ENCODE data around the gene AIDA. TPM values are rescaled to one million over a fixed set of nuclear protein-coding genes. Genes with fewer than 3 reads are reported as not detected.
A peak's percentile ranks its signal among the peaks of the same experiment; 100 is the strongest.
"Not testable (repeated sequence)": the region's sequence is repeated elsewhere in the genome, so short reads cannot be mapped to it uniquely, and the experiment has no call there.

The AIDA gene
- total RNA-seq, 2 donors from 2014 or later: 52.9 to 75.8 TPM

DNA sequence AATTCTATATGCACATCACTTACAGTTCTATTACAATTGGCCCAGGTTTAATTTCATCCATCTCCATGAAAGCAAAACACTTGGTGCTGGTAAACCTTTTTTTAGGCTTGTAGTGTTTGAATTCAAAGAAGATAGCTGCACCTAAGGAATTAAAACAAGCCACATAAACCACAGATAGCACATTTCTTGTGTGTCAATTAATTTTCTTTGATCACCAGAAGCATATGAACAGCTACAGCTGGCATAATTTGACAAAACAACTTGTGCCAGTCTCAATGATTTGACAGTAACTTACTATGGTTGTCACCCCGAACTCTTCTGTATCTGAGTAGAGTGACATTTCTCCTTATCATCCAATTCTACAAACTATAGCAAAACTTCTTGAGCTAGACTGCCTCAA lies 42.2 kb downstream of the AIDA start:
- Mint-ChIP-seq H3K27ac (peak overlapping the region in 1 of 2 donors; percentile 57), H3K36me3 (peaks cover 11 to 47% of the 10 kb centered on the region in 2 donors)

DNA sequence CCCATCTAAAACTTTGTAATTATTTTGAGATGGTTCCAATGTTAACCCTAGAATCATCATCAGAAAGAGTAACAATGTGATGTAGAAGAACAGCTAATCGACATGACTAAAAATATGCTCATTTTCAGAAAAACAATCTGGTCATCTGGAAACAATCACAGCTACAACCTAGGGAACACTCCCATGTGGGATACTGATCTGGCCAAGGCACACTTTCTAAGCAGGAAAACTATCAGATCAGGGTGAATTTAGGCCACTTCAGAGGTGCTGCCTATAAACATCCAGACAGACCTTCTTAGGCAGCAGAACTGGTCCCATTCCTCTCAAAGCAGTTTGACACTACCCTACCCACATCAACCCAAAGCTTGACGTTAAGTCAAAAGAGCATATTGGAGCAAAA lies 43.2 kb downstream of the AIDA start:
- H3K9me3 Mint-ChIP-seq; ATAC-seq; H3K27ac Mint-ChIP-seq; DNase-seq (ENCODE audit: low spot score in 2 of 2): not testable (repeated sequence)
- peaks cover 11 to 45% of the 10 kb centered on the region in 2 donors for H3K36me3 Mint-ChIP-seq

More for the DNA sequence above, 42.2 kb downstream of the AIDA start:
- H3K9me3 Mint-ChIP-seq: no peaks in the 10 kb centered on the region
- no peak for ATAC-seq
- DNase-seq (ENCODE audit: low spot score in 2 of 2): no peak

GRCh38 chr1:222668184-222668583 lies 44.1 kb downstream of the AIDA start:
- peaks cover 11 to 44% of the 10 kb centered on the region in 2 donors for H3K36me3 Mint-ChIP-seq
- not testable (repeated sequence) for ATAC-seq; DNase-seq (ENCODE audit: low spot score in 2 of 2); H3K9me3 Mint-ChIP-seq; H3K27ac Mint-ChIP-seq

- H3K27ac Mint-ChIP-seq: no peak overlapping the region
- H3K36me3 Mint-ChIP-seq: peaks cover 18 to 37% of the 10 kb centered on the region in 2 donors
- ATAC-seq (no peak), DNase-seq (ENCODE audit: low spot score in 2 of 2) (no peak)
- no peaks in the 10 kb centered on the region for H3K9me3 Mint-ChIP-seq
Measured at GRCh38 chr1:222665964-222666363, 46.3 kb downstream of the AIDA start.

GRCh38 chr1:222663431-222663934 lies 48.8 kb downstream of the AIDA start:
- no peaks in the 10 kb centered on the region for H3K9me3 Mint-ChIP-seq
- H3K36me3 Mint-ChIP-seq: peaks cover 18 to 38% of the 10 kb centered on the region in 2 donors
- H3K27ac Mint-ChIP-seq: no peak overlapping the region
- DNase-seq (ENCODE audit: low spot score in 2 of 2) (no peak), ATAC-seq (no peak)

DNA sequence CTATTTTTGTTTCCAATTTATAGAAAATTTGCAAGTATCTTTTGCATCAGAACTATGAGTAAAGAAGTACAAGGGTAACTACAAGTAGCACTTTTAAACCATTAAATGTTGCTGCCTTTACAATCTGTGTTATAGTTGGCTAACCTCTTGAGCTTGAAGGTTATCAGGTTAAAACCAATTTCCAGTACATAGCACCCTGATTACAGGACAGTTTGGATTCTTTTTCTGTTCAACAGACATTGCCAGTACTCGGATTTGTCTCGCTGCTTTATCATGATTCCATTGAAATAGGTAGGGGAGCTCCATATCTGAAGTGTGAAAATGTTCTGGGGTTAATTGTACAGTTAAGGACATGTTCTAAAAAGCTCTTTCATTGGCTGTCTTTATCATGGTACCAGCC lies 54.4 kb downstream of the AIDA start:
- no peak for ATAC-seq
- no peak for DNase-seq (ENCODE audit: low spot score in 2 of 2)
- Mint-ChIP-seq H3K27ac (peak overlapping the region in 1 of 2 donors; percentile 18), H3K36me3 (peaks cover 38 to 57% of the 10 kb centered on the region in 2 donors), H3K9me3 (no peaks in the 10 kb centered on the region)

- Mint-ChIP-seq H3K9me3 (no peaks in the 10 kb centered on the region), H3K36me3 (peaks cover 43 to 62% of the 10 kb centered on the region in 2 donors), H3K27ac (peak overlapping the region; percentile 8 to 84)
- DNase-seq (ENCODE audit: low spot score in 2 of 2) (no peak), ATAC-seq (no peak)
Measured at GRCh38 chr1:222656391-222657155, 55.7 kb downstream of the AIDA start.

DNA sequence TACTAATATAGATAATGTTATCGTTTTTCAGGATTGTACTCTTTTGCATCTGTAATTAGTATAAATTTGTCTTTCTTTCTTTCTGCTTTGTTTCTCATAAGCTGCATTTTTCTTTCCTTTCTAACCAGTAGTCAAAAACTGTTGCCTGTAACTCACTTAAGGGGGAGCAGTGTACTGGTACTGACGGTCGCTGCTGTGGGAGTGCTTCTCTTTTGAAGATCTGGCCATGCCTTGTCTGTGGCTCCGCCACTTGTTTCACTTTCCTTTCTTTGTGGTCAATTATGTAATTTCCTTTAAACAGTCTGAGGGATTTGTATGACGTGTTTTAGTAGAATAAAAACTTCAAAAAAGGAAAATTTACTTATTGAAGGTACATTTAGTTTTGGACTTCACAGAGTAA lies 57.4 kb downstream of the AIDA start:
- peak in 1 of 2 donors; percentile 54 for DNase-seq (ENCODE audit: low spot score in 2 of 2)
- Mint-ChIP-seq H3K9me3 (no peaks in the 10 kb centered on the region), H3K36me3 (peaks cover 43 to 65% of the 10 kb centered on the region in 2 donors), H3K27ac (peak overlapping the region; percentile 82 to 86)
- peak; percentile 79 to 82 for ATAC-seq

- DNase-seq (ENCODE audit: low spot score in 2 of 2): peak in 1 of 2 donors; percentile 30
- peaks cover 41 to 56% of the 10 kb centered on the region in 2 donors for H3K36me3 Mint-ChIP-seq
- peak overlapping the region; percentile 62 to 86 for H3K27ac Mint-ChIP-seq
- ATAC-seq: peak; percentile 88 to 89
- no peaks in the 10 kb centered on the region for H3K9me3 Mint-ChIP-seq
Measured at GRCh38 chr1:222653178-222653827, 59.0 kb downstream of the AIDA start.

GRCh38 chr1:222652676-222653075 lies 59.6 kb downstream of the AIDA start:
- DNase-seq (ENCODE audit: low spot score in 2 of 2) (no peak), ATAC-seq (no peak)
- Mint-ChIP-seq H3K9me3 (no peaks in the 10 kb centered on the region), H3K36me3 (peaks cover 37 to 52% of the 10 kb centered on the region in 2 donors), H3K27ac (peak overlapping the region; percentile 62 to 86)

- H3K9me3 Mint-ChIP-seq: no peaks in the 10 kb centered on the region
- H3K27ac Mint-ChIP-seq: peak overlapping the region; percentile 98 to 99
- peaks cover 13 to 16% of the 10 kb centered on the region in 2 donors for H3K36me3 Mint-ChIP-seq
- ATAC-seq: peak in 1 of 2 donors; percentile 29
- no peak for DNase-seq (ENCODE audit: low spot score in 2 of 2)
Measured at GRCh38 chr1:222644636-222644980, 67.7 kb downstream of the AIDA start.

DNA sequence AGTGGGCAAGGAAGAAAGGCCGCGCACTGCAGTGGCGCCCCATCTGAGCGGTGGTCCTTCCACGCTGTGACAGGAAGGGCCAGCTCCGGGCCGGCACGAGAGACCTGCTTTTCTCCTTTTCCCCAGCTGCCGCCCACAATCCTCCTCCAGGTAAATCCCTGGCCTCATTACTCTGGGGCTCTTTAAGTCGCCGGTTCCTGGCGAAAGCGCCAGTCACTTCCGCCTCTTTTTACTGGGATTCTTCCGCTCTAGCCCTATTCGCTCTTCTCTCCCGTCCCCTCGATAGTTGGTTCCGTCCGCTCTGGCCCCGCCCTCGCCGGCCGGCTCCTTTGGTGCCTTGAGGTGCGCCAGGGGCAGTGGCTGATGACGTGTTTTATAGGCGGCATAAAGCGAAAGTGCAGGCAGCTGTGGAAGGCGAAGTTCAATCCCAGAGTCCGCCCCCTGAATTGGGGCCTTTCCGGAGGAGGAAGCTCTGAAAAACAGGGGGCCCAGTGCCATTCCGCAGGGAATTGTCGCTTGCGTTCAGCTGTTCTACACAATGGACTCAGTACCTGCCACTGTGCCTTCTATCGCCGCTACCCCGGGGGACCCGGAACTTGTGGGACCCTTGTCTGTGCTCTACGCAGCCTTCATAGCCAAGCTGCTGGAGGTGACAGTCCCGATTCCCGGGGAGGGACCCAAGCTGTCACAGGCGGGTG lies 68.2 kb downstream of the AIDA start:
- ATAC-seq: peak; percentile 99
- H3K36me3 Mint-ChIP-seq: peaks cover 13 to 16% of the 10 kb centered on the region in 2 donors
- peak; percentile 96 to 98 for DNase-seq (ENCODE audit: low spot score in 2 of 2)
- H3K9me3 Mint-ChIP-seq: no peaks in the 10 kb centered on the region
- H3K27ac Mint-ChIP-seq: peak overlapping the region; percentile 98 to 99

- DNase-seq (ENCODE audit: low spot score in 2 of 2) (no peak), ATAC-seq (no peak)
- no peaks in the 10 kb centered on the region for H3K9me3 Mint-ChIP-seq
- H3K27ac Mint-ChIP-seq: peak overlapping the region; percentile 98 to 99
- H3K36me3 Mint-ChIP-seq: peaks cover 16 to 18% of the 10 kb centered on the region in 2 donors
Measured at GRCh38 chr1:222643606-222643937, 68.7 kb downstream of the AIDA start.

- peaks cover 16 to 20% of the 10 kb centered on the region in 2 donors for H3K36me3 Mint-ChIP-seq
- H3K27ac Mint-ChIP-seq: peak overlapping the region in 1 of 2 donors; percentile 98
- DNase-seq (ENCODE audit: low spot score in 2 of 2) (no peak), ATAC-seq (no peak)
- H3K9me3 Mint-ChIP-seq: no peaks in the 10 kb centered on the region
Measured at GRCh38 chr1:222642468-222642867, 69.8 kb downstream of the AIDA start.

DNA sequence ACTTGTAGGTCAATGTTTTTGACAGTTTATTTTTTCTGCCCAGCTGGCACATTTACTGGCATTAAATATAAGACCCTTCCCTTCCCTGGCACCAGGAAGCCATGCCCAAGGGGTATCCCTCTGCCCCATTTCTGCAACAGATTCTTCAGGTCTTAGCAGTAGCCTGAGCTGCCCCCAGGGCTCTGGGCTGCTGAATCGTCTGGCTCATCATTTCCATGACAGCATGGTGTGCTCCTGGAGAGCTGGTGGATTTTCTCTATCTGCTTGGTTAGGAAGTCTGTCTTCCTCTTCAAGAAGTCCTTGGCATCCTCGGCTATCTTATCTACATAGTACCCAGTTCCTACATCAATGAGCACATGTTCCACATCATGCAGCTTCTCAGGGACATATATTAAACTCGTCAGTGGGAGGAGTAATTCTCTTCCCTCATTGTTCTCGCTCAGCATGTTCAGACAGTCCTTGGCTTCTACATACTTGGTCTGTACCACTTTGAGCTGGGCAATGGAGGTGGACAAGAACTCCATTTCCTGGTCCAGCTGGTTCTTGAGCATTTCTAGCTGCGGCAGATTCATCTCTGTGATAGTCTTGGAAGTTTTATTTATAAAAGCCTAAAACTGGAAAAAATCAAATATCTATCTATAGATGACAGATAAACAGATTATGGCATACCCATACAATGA lies 70.9 kb downstream of the AIDA start:
- ATAC-seq (no peak), DNase-seq (ENCODE audit: low spot score in 2 of 2) (no peak)
- Mint-ChIP-seq H3K9me3 (no peaks in the 10 kb centered on the region), H3K36me3 (peaks cover 20 to 21% of the 10 kb centered on the region in 2 donors), H3K27ac (no peak overlapping the region)

- DNase-seq (ENCODE audit: low spot score in 2 of 2) (peak in 1 of 2 donors; percentile 81), ATAC-seq (peak; percentile 76 to 78)
- Mint-ChIP-seq H3K9me3 (no peaks in the 10 kb centered on the region), H3K36me3 (peaks cover 5 to 14% of the 10 kb centered on the region in 2 donors), H3K27ac (peak overlapping the region; percentile 2 to 75)
Measured at GRCh38 chr1:222634180-222635013, 77.9 kb downstream of the AIDA start.
